Chondrocyte (in vitro differentiated cells): Measurements from ENCODE around the gene CD36. TPM values are rescaled to one million over a fixed set of nuclear protein-coding genes. Genes with fewer than 3 reads are reported as not detected.

ENCODE experiments used
- DNase-seq: peaks from one replicate; pipeline ENCODE4 v3.0.0; 2021; ENCODE audit warnings: mixed read lengths, low spot score
- H3K27ac Mint-ChIP-seq: one replicate; pipeline ENCODE4 v1.8.0; 2021; ENCODE audit warnings: mild to moderate bottlenecking, moderate library complexity, mixed read lengths; ENCODE audit not compliant: unreplicated experiment
- H3K27me3 Mint-ChIP-seq: 2 replicates; pipeline ENCODE4 v1.8.0; 2021; ENCODE audit warnings: low read depth, mixed read lengths
- H3K36me3 Mint-ChIP-seq: 2 replicates; pipeline ENCODE4 v1.8.0; 2021; ENCODE audit warnings: low read depth, mixed read lengths
- H3K4me1 Mint-ChIP-seq: 2 replicates; pipeline ENCODE4 v1.8.0; 2021; ENCODE audit warnings: low read depth, mild to moderate bottlenecking, mixed read lengths
- H3K4me3 Mint-ChIP-seq: one replicate; pipeline ENCODE4 v1.8.0; 2021; ENCODE audit warnings: mild to moderate bottlenecking, moderate library complexity, mixed read lengths; ENCODE audit not compliant: unreplicated experiment
- H3K9me3 Mint-ChIP-seq: 2 replicates; pipeline ENCODE4 v1.8.0; 2021; ENCODE audit warnings: low read depth, mixed read lengths
- CTCF ChIP-seq: fragments of 200-600 bp; sonication (generic); IDR thresholded peaks from 2 replicates; pipeline ENCODE4 v1.5.0; 2021; ENCODE audit warnings: antibody characterized with exemption, mild to moderate bottlenecking, moderate library complexity
- total RNA-seq: library from RNA; stranded (reverse); gene quantifications from 3 replicates; pipeline ENCODE4 v1.2.1, GENCODE V29; 2021

Gene CD36
- total RNA-seq, 1 donor from 2014 or later = 0.72 TPM

DNA sequence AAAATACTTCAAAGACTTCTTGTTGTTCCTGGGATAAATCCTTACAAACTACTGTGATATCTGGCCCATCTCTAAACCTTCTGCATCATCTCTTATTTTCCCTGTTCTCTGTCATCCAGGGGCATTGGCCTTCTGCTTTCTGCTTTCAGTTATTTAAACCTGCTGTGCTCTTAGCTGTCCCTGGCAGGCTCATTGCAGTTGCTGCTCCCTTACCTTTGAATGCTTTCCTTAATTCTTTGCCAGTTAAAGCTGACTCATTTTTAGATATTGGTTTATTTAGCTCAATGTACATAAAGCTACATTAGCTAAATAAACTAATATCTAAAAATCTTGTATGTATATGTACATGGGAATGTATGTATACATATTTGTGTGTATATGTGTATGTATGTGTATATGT lies 40.6 kb upstream of the CD36 start:
- DNase-seq = no peak
- Mint-ChIP-seq H3K27me3 (no peaks in the 10 kb centered on the region), H3K36me3 (no peaks in the 10 kb centered on the region), H3K9me3 (no peaks in the 10 kb centered on the region), H3K4me1 (peaks cover 13% of the 10 kb centered on the region), H3K27ac (no peak overlapping the region), H3K4me3 (no peak overlapping the region)
- TF ChIP-seq CTCF = no peak

- H3K4me3 Mint-ChIP-seq = no peak overlapping the region
- H3K9me3 Mint-ChIP-seq = no peaks in the 10 kb centered on the region
- DNase-seq = no peak
- H3K36me3 Mint-ChIP-seq = no peaks in the 10 kb centered on the region
- no peak for TF ChIP-seq CTCF
- no peak overlapping the region for H3K27ac Mint-ChIP-seq
- no peaks in the 10 kb centered on the region for H3K4me1 Mint-ChIP-seq
- no peaks in the 10 kb centered on the region for H3K27me3 Mint-ChIP-seq
These were observed 38.4 kb upstream of the CD36 start for GRCh38 chr7:80600046-80600445.

DNA sequence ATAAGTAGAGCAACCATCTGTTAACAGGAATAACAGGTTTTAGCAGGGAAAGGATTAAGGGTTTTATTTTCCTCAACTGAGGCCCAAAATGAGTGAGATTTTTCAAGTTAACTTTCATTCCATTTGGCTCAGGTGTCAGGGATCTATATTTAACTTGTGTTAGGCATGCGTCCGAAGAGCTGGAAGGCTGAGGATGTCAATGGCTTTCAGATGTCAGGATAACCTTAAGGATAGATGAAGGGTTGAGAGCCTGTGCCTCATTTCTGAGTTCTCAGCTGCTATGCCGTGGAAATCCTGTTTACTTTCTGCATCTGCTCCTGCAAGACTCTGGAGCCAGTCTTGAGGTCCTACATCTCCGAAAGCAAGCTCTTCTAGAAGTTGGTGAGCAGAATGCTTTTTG lies 36.4 kb upstream of the CD36 start:
- Mint-ChIP-seq H3K4me3 (no peak overlapping the region), H3K36me3 (no peaks in the 10 kb centered on the region), H3K4me1 (peaks cover 5% of the 10 kb centered on the region), H3K27ac (no peak overlapping the region), H3K27me3 (no peaks in the 10 kb centered on the region), H3K9me3 (no peaks in the 10 kb centered on the region)
- no peak for TF ChIP-seq CTCF
- DNase-seq = no peak

DNA sequence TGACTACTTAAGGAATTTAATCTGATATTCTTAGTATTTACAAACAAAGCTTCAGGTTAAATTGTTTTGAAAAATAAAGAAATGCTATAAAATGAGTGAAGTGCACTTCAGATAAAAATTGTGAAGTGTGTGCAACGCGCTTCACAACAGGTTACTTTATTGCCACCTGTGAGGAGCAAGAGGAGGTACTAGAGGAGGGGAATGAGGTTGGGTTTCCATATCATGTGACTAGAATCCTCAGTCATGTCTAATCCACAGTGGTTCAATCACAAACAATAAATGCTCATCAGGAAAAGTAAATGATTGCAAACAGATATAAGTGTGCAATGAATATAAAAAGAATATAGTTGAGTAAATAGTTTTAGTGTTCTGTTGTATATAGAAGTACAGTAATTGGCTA lies 34.5 kb upstream of the CD36 start:
- TF ChIP-seq CTCF = no peak
- Mint-ChIP-seq H3K4me1 (peaks cover 6% of the 10 kb centered on the region), H3K9me3 (no peaks in the 10 kb centered on the region), H3K27ac (no peak overlapping the region), H3K27me3 (no peaks in the 10 kb centered on the region), H3K36me3 (no peaks in the 10 kb centered on the region), H3K4me3 (no peak overlapping the region)
- no peak for DNase-seq

GRCh38 chr7:80604436-80604835 lies 34.0 kb upstream of the CD36 start:
- Mint-ChIP-seq H3K9me3 (no peaks in the 10 kb centered on the region), H3K36me3 (no peaks in the 10 kb centered on the region), H3K4me1 (peaks cover 6% of the 10 kb centered on the region), H3K27me3 (no peaks in the 10 kb centered on the region), H3K4me3 (no peak overlapping the region), H3K27ac (no peak overlapping the region)
- TF ChIP-seq CTCF = no peak
- no peak for DNase-seq
